Transverse colon (tissue), 3 donors: ENCODE measurements around the gene SCRN2.

ENCODE experiments used
- CTCF ChIP-seq, 5 experiments: fragments of 200-600 bp in 3 of 5; fragments of 450-650 bp in 2 of 5; sonication (generic) in 3 of 5; IDR thresholded peaks; 1 replicate in 2 of 5; 2 replicates in 3 of 5; pipeline ENCODE4 v1.5.1; 2016 to 2017; ENCODE audit warnings: antibody characterized with exemption in 5 of 5, inconsistent platforms in 3 of 5, mild to moderate bottlenecking in 2 of 5, moderate library complexity in 1 of 5
- POLR2A ChIP-seq: fragments of 450-650 bp; IDR thresholded peaks from one replicate; pipeline ENCODE4 v1.6.1; 2016; ENCODE audit warnings: antibody characterized with exemption, mild to moderate bottlenecking, moderate library complexity

GRCh38 chr17:47862621-47863440, 21.8 kb upstream of the SCRN2 start:
- TF ChIP-seq CTCF (IDR thresholded peaks at IDR 0.05) (no peak), POLR2A (no peak)
